ENCODE results near the gene ITGAX. TPM values are rescaled to one million over a fixed set of nuclear protein-coding genes. Genes with fewer than 3 reads are reported as not detected.

ITGAX gene
- total and polyA plus RNA-seq, 10 of the 15 experiments (the other 5 are each of a cell fraction or from before 2014, with no cell fraction given) = 1.6 to 37.9 (median 17.9) TPM

DNA sequence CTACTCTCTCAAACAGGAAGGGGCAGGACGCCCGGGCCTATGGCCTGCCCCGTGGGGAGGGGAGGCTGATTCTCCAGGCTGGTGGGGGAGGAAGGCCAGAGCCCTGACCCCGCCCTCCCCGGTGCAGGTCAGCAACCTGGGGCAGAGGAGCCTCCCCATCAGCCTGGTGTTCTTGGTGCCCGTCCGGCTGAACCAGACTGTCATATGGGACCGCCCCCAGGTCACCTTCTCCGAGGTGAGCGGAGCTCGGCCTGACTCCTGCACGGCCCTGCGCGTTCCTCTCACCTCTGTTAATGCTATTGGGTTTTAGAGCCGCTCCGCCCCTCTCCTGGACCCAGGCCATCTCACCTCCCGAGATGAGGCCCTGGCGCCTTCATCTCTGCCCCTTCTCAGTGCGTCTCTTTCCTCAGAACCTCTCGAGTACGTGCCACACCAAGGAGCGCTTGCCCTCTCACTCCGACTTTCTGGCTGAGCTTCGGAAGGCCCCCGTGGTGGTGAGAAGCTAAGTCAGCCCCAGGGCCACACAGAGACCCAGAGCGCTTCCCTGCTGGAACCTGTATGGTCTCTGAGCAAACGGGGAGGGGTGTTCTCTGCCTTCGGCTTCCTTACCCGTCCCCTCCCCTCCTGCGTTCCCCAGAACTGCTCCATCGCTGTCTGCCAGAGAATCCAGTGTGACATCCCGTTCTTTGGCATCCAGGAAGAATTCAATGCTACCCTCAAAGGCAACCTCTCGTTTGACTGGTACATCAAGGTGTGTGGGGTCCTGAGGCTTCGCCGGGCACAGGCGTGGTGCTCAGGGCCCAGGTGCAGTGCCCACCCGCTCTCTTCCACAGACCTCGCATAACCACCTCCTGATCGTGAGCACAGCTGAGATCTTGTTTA lies 25.1 kb upstream of the ITGAX start:
- in situ Hi-C loops (cut with MboI) (no loop called here), intact Hi-C loops (cut with micrococcal nuclease; ENCODE audit: unreplicated experiment) (loop anchor here (5.0 kb wide), 1 partner anchor 128 kb away; the partner anchor contains the start of gene PYCARD)
- Histone ChIP-seq H3K36me3 (ENCODE audit: control insufficient read depth in 2 of 2, insufficient read depth in 2 of 2, low read length in 1 of 2) (no peaks in the 10 kb centered on the region), H3K79me2 (ENCODE audit: control insufficient read depth, insufficient read depth, low read length) (no peaks in the 10 kb centered on the region), H3K9me3 (replicated peaks; ENCODE audit: control insufficient read depth, insufficient read depth, low read length) (no peaks in the 10 kb centered on the region), H3K4me1 (ENCODE audit: control insufficient read depth, insufficient read depth, low read length) (peaks cover 3% of the 10 kb centered on the region; the same call in 1 of the 2 replicates), H4K20me1 (ENCODE audit: control insufficient read depth, insufficient read depth) (no peaks in the 10 kb centered on the region), H2AFZ (ENCODE audit: control insufficient read depth, low read depth, low read length) (no peak overlapping the region), H3K9ac (ENCODE audit: control insufficient read depth, insufficient read depth, low read length) (no peak overlapping the region), H3K4me2 (ENCODE audit: control insufficient read depth, insufficient read depth) (no peak overlapping the region), H3K4me3 (no peak overlapping the region), H3K27ac (ENCODE audit: control insufficient read depth, insufficient read depth) (no peak overlapping the region), H3K27me3 (replicated peaks in 1 of 2; ENCODE audit: control insufficient read depth in 2 of 2, insufficient read depth in 2 of 2, low read length in 1 of 2) (no peaks in the 10 kb centered on the region)
- ChIA-PET CTCF (no interaction called here), POLR2A (no interaction called here), SMC1A (ENCODE audit: uncharacterized antibody, unreplicated experiment) (no interaction called here), RAD21 (ENCODE audit: unreplicated experiment) (no interaction called here)
- no peak for FAIRE-seq
- BruUV-seq (replicated peaks) = no TSS peak
- no peak for ATAC-seq
- no peak for DNase-seq (ENCODE audit: low read depth, low spot score)
- whole genome bisulfite sequencing (ENCODE audit: insufficient coverage, insufficient replicate concordance, low lambda C conversion rate, missing lambda C conversion rate) = 82% methylated on average over 35 of the region's 39 CpGs
- TF ChIP-seq POLR2AphosphoS2 (IDR thresholded peaks at IDR 0.05; ENCODE audit: low read depth, low read length) (no peak), SP1 (IDR thresholded peaks at IDR 0.05; ENCODE audit: low read depth, low read length) (no peak), CHD4 (IDR thresholded peaks at IDR 0.05) (no peak), CREM (IDR thresholded peaks at IDR 0.05; ENCODE audit: low read depth) (no peak), JUNB (IDR thresholded peaks at IDR 0.05) (no peak), TCF3 (IDR thresholded peaks at IDR 0.05; ENCODE audit: borderline replicate concordance, insufficient read depth, low read depth, low read length) (no peak), FOXM1 (IDR thresholded peaks at IDR 0.05; ENCODE audit: low read depth, low read length) (no peak), NR2C2 (IDR thresholded peaks at IDR 0.05; ENCODE audit: borderline replicate concordance, control insufficient read depth, insufficient read length, low read depth) (no peak), BHLHE40 (IDR thresholded peaks at IDR 0.05; ENCODE audit: borderline replicate concordance in 1 of 2, low read depth in 2 of 2, low read length in 1 of 2) (no peak)
- TF ChIP-seq, protein P1, sequence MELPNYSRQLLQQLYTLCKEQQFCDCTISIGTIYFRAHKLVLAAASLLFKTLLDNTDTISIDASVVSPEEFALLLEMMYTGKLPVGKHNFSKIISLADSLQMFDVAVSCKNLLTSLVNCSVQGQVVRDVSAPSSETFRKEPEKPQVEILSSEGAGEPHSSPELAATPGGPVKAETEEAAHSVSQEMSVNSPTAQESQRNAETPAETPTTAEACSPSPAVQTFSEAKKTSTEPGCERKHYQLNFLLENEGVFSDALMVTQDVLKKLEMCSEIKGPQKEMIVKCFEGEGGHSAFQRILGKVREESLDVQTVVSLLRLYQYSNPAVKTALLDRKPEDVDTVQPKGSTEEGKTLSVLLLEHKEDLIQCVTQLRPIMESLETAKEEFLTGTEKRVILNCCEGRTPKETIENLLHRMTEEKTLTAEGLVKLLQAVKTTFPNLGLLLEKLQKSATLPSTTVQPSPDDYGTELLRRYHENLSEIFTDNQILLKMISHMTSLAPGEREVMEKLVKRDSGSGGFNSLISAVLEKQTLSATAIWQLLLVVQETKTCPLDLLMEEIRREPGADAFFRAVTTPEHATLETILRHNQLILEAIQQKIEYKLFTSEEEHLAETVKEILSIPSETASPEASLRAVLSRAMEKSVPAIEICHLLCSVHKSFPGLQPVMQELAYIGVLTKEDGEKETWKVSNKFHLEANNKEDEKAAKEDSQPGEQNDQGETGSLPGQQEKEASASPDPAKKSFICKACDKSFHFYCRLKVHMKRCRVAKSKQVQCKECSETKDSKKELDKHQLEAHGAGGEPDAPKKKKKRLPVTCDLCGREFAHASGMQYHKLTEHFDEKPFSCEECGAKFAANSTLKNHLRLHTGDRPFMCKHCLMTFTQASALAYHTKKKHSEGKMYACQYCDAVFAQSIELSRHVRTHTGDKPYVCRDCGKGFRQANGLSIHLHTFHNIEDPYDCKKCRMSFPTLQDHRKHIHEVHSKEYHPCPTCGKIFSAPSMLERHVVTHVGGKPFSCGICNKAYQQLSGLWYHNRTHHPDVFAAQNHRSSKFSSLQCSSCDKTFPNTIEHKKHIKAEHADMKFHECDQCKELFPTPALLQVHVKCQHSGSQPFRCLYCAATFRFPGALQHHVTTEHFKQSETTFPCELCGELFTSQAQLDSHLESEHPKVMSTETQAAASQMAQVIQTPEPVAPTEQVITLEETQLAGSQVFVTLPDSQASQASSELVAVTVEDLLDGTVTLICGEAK (IDR thresholded peaks at IDR 0.05; ENCODE audit: borderline replicate concordance) = no peak
- TF ChIP-seq, protein P2, sequence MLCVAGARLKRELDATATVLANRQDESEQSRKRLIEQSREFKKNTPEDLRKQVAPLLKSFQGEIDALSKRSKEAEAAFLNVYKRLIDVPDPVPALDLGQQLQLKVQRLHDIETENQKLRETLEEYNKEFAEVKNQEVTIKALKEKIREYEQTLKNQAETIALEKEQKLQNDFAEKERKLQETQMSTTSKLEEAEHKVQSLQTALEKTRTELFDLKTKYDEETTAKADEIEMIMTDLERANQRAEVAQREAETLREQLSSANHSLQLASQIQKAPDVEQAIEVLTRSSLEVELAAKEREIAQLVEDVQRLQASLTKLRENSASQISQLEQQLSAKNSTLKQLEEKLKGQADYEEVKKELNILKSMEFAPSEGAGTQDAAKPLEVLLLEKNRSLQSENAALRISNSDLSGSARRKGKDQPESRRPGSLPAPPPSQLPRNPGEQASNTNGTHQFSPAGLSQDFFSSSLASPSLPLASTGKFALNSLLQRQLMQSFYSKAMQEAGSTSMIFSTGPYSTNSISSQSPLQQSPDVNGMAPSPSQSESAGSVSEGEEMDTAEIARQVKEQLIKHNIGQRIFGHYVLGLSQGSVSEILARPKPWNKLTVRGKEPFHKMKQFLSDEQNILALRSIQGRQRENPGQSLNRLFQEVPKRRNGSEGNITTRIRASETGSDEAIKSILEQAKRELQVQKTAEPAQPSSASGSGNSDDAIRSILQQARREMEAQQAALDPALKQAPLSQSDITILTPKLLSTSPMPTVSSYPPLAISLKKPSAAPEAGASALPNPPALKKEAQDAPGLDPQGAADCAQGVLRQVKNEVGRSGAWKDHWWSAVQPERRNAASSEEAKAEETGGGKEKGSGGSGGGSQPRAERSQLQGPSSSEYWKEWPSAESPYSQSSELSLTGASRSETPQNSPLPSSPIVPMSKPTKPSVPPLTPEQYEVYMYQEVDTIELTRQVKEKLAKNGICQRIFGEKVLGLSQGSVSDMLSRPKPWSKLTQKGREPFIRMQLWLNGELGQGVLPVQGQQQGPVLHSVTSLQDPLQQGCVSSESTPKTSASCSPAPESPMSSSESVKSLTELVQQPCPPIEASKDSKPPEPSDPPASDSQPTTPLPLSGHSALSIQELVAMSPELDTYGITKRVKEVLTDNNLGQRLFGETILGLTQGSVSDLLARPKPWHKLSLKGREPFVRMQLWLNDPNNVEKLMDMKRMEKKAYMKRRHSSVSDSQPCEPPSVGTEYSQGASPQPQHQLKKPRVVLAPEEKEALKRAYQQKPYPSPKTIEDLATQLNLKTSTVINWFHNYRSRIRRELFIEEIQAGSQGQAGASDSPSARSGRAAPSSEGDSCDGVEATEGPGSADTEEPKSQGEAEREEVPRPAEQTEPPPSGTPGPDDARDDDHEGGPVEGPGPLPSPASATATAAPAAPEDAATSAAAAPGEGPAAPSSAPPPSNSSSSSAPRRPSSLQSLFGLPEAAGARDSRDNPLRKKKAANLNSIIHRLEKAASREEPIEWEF (IDR thresholded peaks at IDR 0.05; ENCODE audit: insufficient replicate concordance, low read depth, low read length) = no peak
- TF ChIP-seq, protein P3, sequence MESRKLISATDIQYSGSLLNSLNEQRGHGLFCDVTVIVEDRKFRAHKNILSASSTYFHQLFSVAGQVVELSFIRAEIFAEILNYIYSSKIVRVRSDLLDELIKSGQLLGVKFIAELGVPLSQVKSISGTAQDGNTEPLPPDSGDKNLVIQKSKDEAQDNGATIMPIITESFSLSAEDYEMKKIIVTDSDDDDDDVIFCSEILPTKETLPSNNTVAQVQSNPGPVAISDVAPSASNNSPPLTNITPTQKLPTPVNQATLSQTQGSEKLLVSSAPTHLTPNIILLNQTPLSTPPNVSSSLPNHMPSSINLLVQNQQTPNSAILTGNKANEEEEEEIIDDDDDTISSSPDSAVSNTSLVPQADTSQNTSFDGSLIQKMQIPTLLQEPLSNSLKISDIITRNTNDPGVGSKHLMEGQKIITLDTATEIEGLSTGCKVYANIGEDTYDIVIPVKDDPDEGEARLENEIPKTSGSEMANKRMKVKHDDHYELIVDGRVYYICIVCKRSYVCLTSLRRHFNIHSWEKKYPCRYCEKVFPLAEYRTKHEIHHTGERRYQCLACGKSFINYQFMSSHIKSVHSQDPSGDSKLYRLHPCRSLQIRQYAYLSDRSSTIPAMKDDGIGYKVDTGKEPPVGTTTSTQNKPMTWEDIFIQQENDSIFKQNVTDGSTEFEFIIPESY (IDR thresholded peaks at IDR 0.05) = no peak

Measured in GM12878 (cell line).